ENCODE results near the gene MYO5B. TPM values are rescaled to one million over a fixed set of nuclear protein-coding genes. Genes with fewer than 3 reads are reported as not detected.
"Not testable (repeated sequence)": the region's sequence is repeated elsewhere in the genome, so short reads cannot be mapped to it uniquely, and the experiment has no call there.

Gene MYO5B
- total RNA-seq, 1 donor, result under 0.01 TPM

GRCh38 chr18:49898421-49898820, 296.5 kb downstream of the MYO5B start:
- peak; percentile 84 for DNase-seq (ENCODE audit: low read depth)
- TF ChIP-seq CTCF (IDR thresholded peaks at IDR 0.05; ENCODE audit: insufficient read depth, low read depth, low read length), result no peak
- no peak overlapping the region for H3K4me3 ChIP-seq (ENCODE audit: low read depth, low read length)

GRCh38 chr18:49894517-49895226, 300.3 kb downstream of the MYO5B start:
- no peak overlapping the region for H3K4me3 ChIP-seq (ENCODE audit: low read depth, low read length)
- TF ChIP-seq CTCF (IDR thresholded peaks at IDR 0.05; ENCODE audit: insufficient read depth, low read depth, low read length), result no peak
- DNase-seq (ENCODE audit: low read depth), result no peak

GRCh38 chr18:49893036-49893435, 301.9 kb downstream of the MYO5B start:
- no peak for TF ChIP-seq CTCF (IDR thresholded peaks at IDR 0.05; ENCODE audit: insufficient read depth, low read depth, low read length)
- H3K4me3 ChIP-seq (ENCODE audit: low read depth, low read length), result no peak overlapping the region
- DNase-seq (ENCODE audit: low read depth), result peak; percentile 7

- H3K4me3 ChIP-seq (ENCODE audit: low read depth, low read length), result no peak overlapping the region
- peak; percentile 6 for DNase-seq (ENCODE audit: low read depth)
- TF ChIP-seq CTCF (IDR thresholded peaks at IDR 0.05; ENCODE audit: insufficient read depth, low read depth, low read length), result no peak
Measured at GRCh38 chr18:49892148-49892924, 302.6 kb downstream of the MYO5B start.

GRCh38 chr18:49890041-49890440, 304.9 kb downstream of the MYO5B start:
- TF ChIP-seq CTCF (IDR thresholded peaks at IDR 0.05; ENCODE audit: insufficient read depth, low read depth, low read length), result no peak
- no peak for DNase-seq (ENCODE audit: low read depth)
- H3K4me3 ChIP-seq (ENCODE audit: low read depth, low read length), result no peak overlapping the region

GRCh38 chr18:49889552-49889951, 305.4 kb downstream of the MYO5B start:
- H3K4me3 ChIP-seq (ENCODE audit: low read depth, low read length); DNase-seq (ENCODE audit: low read depth): not testable (repeated sequence)

GRCh38 chr18:49886891-49887764, 307.8 kb downstream of the MYO5B start:
- peak; percentile 11 for TF ChIP-seq CTCF (IDR thresholded peaks at IDR 0.05; ENCODE audit: insufficient read depth, low read depth, low read length)
- no peak overlapping the region for H3K4me3 ChIP-seq (ENCODE audit: low read depth, low read length)
- no peak for DNase-seq (ENCODE audit: low read depth)
